ENCODE measurements around the gene NBR1.
A peak's percentile ranks its signal among the peaks of the same experiment; 100 is the strongest.

DNA sequence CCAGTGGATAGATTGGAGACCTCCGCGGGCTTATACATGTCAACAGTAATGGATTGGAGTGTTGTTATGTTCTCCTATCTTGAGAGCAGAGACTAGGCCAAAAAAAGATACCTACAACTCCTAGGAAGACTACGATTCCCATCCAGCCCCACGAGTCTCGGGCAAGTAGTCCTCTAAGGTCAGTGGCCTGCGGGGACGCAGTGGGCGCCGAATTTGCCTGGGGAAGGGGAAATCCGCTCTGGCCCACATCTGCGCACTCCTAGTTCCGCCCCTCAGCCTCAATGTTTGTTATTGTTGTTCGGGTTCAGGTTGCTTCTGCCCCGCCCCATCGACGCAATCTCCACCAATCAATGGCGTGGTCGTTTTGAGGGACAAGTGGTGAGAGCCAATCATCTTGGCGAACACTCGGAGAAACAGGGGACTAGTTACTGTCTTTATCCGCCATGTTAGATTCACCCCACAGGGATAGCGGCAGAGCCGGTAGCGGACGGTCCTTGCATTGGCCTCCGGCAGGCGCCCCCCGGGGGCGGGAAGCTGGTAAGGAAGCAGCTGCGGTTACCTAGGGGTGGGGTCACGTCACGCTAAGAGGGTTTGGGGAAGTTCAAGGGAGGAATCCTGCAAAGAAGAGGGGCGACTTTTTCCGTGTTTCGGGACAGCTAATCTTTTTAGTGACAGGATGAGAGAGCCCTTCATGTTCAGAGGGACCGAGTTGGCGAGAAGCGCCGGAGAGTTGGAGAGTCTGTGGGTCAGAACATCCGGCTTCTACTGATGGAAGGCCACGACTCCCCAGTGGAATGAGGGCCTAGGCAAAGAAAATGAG, at the start of gene NBR1:
- peak; percentile 75 for TF ChIP-seq POLR2AphosphoS5 (IDR thresholded peaks at IDR 0.05; ENCODE audit: low read depth, low read length)
- peak; percentile 71; the same call in 1 of the 2 replicates for TF ChIP-seq POLR2A (IDR thresholded peaks at IDR 0.05; ENCODE audit: low read depth, low read length)
- peak; percentile 82 for TF ChIP-seq TAF1 (IDR thresholded peaks at IDR 0.05; ENCODE audit: low read depth, low read length)
- peak; percentile 35; the same call in 1 of the 2 replicates for TF ChIP-seq POU2F2 (IDR thresholded peaks at IDR 0.05; ENCODE audit: low read depth, low read length)
- TF ChIP-seq SPI1 (IDR thresholded peaks at IDR 0.05; ENCODE audit: low read depth, low read length): peak; percentile 58

All from GM12891 (cell line).